ENCODE results near the gene ABCC12.
"Not testable (repeated sequence)": the region's sequence is repeated elsewhere in the genome, so short reads cannot be mapped to it uniquely, and the experiment has no call there.

The ABCC12 gene

DNA sequence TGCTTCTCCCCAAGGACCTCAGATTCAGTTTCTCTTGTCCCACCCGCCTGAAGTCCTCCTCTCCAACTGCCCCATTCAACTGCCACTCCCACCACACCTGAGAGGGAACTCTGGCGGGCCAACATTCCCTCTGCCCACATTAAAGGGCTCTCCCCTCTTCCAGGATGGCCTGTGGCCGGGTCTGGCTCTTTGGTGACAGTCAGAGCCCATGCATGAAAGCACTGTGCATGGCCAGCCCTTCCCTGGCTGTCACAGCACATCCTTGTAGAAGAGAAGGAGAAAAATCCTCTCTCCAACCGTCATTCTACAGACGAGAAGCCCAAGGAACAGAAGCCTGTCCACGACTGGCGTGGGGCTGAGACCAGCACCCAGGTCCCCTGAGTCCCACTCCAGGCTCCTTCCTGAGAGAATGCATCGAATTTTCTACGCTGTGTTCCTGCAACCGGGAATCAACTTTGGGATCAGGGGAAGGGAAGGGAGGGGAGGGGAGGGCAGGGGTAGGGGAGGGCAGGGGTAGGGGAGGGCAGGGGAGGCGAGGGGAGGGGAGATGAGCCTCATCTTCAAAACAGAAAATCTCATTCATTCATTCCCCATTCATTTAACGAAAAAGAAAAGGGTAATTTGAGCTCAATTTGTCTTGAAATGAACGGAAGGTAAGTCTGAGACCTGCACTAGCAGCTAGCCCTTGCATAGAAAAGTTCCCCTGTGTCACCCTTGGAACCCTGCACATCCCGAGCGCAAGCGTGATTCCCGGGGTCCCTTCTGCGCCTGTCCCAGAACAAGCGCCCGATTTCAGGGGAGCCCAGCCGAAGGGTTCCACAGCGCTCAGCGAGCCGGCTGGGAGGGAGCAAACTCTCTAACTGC, at the start of gene ABCC12:
Gene ABCC12 (minus strand): TSS at position 68 of the 864 bp plus-strand sequence. CDS start 9,569 bp downstream, outside the sequence.
- DNase-seq (ENCODE audit: low read depth) = no peak

- DNase-seq (ENCODE audit: low read depth) = no peak
Measured at GRCh38 chr16:48204825-48205151, 49.0 kb upstream of the ABCC12 start.

DNA sequence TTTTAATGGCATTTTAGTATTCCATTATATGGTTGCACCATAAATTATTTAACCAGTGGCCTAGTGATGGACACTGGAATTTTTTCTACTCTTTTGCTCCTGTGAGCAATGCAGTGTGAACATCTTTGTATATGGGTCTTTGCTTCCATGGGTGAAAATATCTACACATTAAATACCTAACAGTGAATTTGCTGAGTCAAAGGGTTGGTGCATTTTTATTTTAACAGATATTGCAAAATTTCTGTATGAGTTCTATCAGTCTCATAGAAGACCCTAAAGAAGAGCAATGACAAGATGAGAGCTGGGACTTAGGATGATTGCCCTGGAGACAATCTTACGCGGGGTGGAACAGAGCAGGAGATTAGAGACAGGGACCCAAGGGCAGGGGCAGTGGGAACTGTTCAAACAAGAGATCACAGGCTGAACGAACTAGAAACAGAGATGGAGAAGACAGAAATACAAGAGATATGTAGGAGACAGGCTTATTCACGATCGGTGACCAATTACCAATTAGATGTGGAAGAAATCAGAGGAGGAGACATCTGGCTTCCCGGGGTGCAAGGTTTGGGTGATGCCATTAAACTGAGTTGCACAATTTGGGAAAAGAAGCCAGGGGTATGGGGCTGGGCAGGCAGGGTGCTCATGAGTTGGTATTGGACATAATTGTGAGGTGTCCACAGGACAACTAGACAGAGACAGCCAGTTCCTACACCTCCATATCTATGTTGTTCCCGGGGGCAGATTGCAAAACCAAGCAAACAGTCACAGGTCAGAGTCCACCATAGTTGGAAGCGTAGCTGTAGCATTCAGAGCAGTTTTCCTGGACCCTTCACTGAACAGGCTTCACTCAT, 48.4 kb upstream of the ABCC12 start:
- DNase-seq (ENCODE audit: low read depth) = no peak

DNA sequence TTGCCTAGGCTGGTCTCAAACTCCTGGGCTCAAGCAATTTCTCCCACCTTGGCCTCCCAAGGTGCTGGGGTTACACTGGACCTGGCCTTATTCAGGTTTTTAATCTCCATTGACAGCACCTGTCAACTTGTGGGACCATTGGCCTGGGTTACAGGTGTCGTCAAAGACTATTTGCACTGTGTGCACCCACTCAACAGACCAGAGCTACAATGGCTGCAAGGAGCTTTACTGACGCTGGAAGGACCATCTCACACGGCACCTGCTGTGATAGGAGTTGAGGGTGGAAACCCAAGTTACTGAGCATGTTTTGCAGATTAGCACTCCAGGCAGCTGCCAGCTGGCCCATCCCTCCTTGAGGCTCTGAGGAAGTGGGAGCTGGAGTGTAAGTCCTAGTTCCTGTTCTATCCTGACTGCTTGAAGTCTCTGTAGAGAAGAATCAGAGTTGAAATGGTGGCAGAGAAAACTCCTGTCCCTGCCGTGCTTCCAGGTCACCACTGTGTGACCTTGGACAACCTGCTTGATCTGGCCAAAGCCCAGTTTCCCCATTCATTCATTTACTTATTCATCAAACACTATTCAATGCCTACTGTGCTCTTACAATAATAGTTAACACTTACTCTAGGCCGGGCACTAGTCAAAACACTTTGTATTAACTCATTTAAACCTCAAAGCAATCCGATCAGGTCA, 45.9 kb upstream of the ABCC12 start:
- no peak for DNase-seq (ENCODE audit: low read depth)

DNA sequence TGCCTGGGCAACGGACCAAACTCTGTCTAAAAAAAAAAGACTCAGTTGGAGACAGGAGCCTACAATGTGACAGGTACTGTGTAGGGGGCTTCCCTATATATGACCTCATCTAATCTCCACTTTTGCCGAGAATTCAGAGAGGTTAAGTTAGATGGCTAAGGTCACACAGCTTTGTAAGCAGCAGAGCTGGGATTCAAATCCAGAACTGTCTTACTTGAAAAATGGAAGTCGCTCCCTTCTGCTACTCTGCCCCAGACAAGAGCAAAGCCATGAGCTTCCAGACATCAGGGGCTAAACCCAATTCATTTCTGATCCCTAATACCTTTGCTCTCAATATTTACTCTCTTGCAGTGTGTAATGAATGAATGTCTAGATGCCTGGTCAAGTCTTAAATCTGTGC, 41.5 kb upstream of the ABCC12 start:
- no peak for DNase-seq (ENCODE audit: low read depth)

DNA sequence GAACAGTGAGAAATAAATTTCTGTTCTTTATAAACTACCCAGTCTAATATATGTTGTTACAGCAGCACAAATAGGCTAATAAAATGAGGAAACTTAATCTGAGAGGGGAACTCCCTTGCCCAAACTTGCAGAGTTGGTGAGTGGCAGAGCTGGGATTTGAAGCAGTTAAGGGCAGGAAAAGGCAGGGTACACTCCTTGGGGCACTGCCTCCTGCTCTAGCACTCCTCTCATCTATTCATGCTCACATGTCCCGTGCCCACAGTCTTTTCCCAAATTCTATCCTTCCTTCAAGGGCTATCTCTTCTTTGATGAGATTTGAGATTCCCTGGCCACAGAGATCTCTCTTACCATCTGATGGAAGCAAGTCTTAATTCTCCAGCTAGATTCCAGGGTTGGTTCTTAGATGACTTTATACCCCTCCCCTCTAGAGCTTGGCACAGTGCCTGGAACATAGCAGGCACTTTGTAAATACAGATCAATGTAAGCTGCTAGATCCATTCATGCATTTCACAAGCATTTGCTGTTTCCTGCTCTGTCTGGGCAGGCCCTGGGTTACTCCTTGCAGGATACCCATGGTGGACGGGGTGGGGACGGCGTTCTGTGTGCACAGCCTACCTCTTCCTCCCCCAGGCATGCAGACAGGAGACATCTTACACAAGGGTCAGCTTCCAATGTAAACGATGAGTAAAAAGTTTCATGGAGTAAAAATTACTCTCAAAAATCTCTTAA, 39.2 kb upstream of the ABCC12 start:
- peak; percentile 76 for DNase-seq (ENCODE audit: low read depth)

DNA sequence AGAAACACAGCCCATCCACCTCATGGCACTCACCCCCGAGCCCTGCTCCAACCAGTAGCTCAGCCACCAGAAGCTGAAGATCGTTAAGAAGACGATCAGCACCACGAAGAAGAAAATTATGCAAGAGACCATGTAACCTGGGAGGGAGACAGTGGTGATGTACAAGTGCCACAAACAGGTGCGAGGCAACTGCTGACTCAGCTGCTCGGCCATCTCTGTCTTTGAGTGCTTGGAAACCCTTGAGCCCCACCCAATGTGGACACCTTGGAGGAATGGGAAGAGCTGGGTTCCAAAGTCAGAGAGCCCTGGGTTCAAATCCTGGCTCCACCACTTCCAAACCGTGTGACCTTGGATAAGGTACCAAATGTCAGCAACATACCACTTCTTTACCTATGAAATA, 38.1 kb upstream of the ABCC12 start:
- no peak for DNase-seq (ENCODE audit: low read depth)

DNA sequence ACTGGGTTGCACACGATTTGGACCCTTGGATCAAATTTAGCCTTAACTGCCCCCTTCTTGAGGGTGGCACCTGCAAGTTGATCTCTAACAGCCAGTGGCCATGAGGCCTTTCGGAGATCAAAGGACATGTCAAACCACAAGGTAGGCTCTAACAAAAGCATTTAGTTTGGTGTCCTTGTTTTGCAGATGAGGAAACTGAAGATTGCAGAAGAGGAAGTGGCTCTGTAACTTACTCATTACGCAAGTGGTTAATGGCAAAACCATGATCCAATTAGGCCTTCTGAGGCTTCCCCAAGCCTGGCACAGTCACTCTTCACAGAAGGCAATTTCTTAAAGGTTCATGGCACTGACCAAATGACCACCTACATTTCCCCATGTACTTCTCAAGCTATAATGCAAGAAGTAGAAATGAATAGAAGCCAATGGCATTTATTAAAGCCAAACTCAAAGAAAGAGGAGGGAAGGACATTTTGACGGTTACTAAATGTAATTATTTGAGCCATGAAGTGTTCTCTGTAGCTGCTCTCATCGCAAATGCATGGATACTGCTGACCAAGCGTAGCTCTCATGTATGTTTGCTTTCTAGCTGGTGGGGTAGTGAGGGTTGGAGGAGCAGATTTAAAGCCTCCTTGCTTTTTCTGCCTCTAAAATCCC, 32.8 kb upstream of the ABCC12 start:
- peak; percentile 21 for DNase-seq (ENCODE audit: low read depth)

- DNase-seq (ENCODE audit: low read depth) = no peak
Measured at GRCh38 chr16:48187779-48188178, 32.0 kb upstream of the ABCC12 start.

DNA sequence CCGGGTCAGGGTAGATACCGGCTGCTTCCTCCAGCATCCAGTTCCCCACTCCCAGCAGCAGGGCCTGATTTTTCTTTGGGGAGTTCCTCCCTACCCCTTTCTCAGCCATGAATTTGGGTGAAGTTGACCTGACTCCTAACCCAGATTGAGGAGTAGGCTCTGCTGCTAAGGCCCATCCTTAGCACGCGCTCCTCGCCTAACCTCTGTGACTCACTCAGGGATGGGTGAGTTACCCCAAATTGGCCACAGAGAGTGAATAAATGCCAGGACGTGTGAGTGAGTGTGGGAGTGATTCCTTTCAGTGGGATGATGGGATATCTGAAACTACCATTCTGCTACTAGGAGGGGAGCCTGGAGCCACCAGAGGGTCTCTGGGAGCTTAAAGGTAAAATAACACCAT, 28.9 kb upstream of the ABCC12 start:
- DNase-seq (ENCODE audit: low read depth) = no peak

DNA sequence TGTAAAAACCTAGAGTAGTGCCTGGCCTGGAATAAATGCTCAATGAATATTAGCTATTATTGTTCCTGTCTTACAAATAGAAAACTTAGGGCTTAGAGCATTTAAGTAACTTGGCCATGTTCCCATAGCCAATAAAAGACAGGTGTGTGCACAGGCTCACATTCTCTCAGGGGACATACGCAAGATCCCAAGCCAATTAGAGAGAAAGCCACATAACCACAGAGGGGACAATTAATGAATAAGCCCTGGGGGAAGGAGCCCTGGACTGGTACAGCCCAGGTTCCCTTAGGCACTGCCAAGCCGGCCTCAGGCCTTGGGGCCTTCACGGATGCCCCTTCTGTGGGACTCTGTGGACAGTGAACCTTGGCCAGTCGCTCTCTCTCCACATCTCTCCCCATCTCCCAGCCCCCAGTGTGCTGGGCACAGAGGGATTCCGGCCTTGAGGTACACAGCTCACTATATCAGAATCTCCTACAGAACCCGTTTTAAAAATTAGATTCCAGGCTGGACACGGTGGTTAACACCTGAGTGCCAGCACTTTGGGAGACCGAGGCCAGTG, 27.3 kb upstream of the ABCC12 start:
- DNase-seq (ENCODE audit: low read depth) = no peak

GRCh38 chr16:48181746-48182520, 26.1 kb upstream of the ABCC12 start:
- not testable (repeated sequence) for DNase-seq (ENCODE audit: low read depth)

- no peak for DNase-seq (ENCODE audit: low read depth)
Measured at GRCh38 chr16:48180868-48181480, 25.2 kb upstream of the ABCC12 start.

DNA sequence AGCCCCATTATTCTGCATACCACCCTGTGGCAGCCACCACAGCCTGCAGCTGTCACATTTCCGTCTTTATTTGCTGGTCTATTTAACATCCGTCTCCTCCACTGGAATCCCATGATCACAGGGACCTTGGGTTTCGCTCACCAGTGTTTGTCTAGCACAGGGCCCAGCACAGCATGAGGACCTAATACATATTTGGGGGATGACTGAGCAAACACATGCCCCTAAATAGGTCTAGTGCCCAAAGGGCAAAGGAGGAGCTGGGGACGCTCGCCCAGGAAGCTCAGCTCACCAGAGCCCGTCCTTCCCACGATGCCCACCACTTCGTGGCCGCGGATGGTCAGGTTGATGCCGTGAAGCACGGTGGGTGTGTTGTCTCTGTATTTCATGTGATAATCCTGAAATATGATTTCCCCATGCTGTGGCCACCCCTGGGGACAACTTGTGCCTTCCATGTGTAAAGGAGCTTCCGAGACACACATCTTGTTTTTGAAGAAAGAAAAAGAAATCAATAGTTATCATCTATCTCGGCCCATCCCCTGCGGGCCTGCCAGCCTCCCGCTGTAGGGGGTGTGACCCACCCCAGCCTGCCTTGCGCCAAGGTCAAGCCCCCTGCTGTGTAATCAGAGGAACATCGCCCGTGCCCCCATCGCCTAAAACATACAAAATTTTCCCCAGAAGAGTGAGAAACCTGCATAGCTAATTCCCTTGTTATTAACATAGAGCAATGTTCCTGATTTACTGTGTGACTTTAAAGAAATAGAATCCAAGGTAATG, 21.0 kb upstream of the ABCC12 start:
- DNase-seq (ENCODE audit: low read depth) = no peak

DNA sequence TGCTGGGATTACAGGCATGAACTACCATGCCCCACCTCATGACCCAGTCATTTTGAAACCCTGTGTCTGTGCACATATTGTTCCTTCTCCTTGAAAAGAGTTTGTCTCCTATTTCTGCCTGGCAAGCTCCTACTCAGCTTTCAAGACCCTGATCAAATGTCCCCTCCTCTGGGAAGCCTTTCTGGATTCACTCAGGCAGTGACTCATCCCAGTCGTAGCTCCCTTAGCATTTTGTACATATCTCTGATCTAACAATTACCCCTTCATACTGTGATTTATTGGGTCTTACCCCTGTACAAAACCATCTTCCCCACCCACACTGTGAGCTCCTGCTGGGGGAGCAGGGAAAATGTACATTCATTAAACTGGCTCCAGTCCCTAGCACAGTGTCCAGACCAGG, 18.1 kb upstream of the ABCC12 start:
- DNase-seq (ENCODE audit: low read depth) = no peak

- DNase-seq (ENCODE audit: low read depth) = no peak
Measured at GRCh38 chr16:48172682-48173081, 16.9 kb upstream of the ABCC12 start.

DNA sequence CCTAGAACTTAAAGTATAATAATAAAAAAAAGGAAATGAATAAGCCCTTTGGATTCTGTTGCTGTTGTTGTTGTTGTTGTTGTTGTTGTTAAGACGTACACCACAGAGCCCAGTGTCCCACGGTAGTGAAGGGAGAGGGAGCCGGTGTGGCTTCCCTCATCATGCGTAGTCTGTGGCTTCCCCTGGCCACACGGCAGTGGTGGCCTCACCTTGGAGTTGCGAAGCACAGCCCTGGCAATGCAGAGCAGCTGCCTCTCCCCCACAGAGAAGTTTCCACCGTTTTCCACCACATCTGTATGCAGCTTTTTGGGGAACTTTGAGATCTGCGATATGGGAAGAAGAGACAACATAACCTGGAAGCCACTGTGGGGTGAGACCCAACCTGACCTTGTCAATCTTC, 14.1 kb upstream of the ABCC12 start:
- DNase-seq (ENCODE audit: low read depth) = no peak

DNA sequence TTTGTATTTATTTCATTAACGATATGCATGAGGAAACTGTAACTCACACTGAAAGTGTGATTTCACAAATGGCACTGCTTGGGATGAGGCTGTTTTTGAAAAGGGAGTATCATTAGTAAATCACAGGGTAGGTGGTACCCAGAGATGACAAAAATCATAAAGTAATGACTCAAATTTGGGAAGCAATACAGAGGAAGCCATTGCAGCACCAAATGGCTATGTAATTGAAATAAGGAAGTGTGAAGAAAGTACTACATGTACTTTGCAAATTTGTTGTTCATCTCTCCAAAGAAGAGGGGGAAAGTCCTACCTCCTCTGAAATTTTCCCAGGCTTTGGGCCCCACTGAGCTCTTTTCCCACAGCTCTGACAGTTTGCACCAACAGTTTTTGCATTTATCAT, 12.3 kb upstream of the ABCC12 start:
- no peak for DNase-seq (ENCODE audit: low read depth)

- not testable (repeated sequence) for DNase-seq (ENCODE audit: low read depth)
Measured at GRCh38 chr16:48166617-48167016, 10.8 kb upstream of the ABCC12 start.

All from iris pigment epithelial cell (primary cell).